WTC11 (cell line): ENCODE results near the gene DLX6. TPM values are rescaled to one million over a fixed set of nuclear protein-coding genes. Genes with fewer than 3 reads are reported as not detected.

Experiments
- ATAC-seq: fragments of 200-7000 bp; cut with Tn5 transposase; 2 replicates; pipeline ENCODE4 v1.10.0; 2021; ENCODE audit warnings: mild to moderate bottlenecking, moderate library complexity
- CTCF ChIA-PET: fragments of 300-600 bp; sonication (Branson Sonifier 250); formaldehyde crosslinking; loops from one replicate; lab custom pipeline; 2021; ENCODE audit warnings: antibody characterized with exemption; lab: Charles Lee
- POLR2A ChIA-PET: fragments of 350-600 bp; sonication (Branson Sonifier 250); formaldehyde crosslinking; loops from one replicate; lab custom pipeline; 2021; ENCODE audit warnings: antibody characterized with exemption; lab: Charles Lee
- DNase-seq: peaks from one replicate; pipeline ENCODE4 v3.0.0; 2021; ENCODE audit warnings: low spot score
- H3K27ac Mint-ChIP-seq: 2 replicates; pipeline ENCODE4 v1.8.0; 2021; ENCODE audit warnings: mixed read lengths
- H3K27me3 Mint-ChIP-seq: 2 replicates; pipeline ENCODE4 v1.8.0; 2021; ENCODE audit warnings: low read depth, mild to moderate bottlenecking, moderate library complexity, mixed read lengths
- H3K36me3 Mint-ChIP-seq: 2 replicates; pipeline ENCODE4 v1.8.0; 2021; ENCODE audit warnings: mixed read lengths
- H3K4me1 Mint-ChIP-seq: 2 replicates; pipeline ENCODE4 v1.8.0; 2022; ENCODE audit warnings: mixed read lengths
- H3K4me3 Mint-ChIP-seq: 2 replicates; pipeline ENCODE4 v1.8.0; 2021; ENCODE audit warnings: mild to moderate bottlenecking, moderate library complexity, mixed read lengths
- H3K9me3 Mint-ChIP-seq: 2 replicates; pipeline ENCODE4 v1.8.0; 2021; ENCODE audit warnings: mixed read lengths
- ARID4B ChIP-seq: sonication (generic); formaldehyde crosslinking; IDR thresholded peaks from 2 replicates; pipeline ENCODE4 v1.8.0; 2023; ENCODE audit warnings: missing genetic modification reagents, mild to moderate bottlenecking, borderline replicate concordance
- ATF6 ChIP-seq: sonication (generic); formaldehyde crosslinking; IDR thresholded peaks from 2 replicates; pipeline ENCODE4 v1.8.1; 2023; ENCODE audit warnings: mild to moderate bottlenecking, missing genetic modification reagents
- E2F1 ChIP-seq: sonication (generic); formaldehyde crosslinking; IDR thresholded peaks from 2 replicates; pipeline ENCODE4 v1.8.0; 2022; ENCODE audit warnings: mild to moderate bottlenecking, missing genetic modification reagents
- JUN ChIP-seq: sonication (generic); formaldehyde crosslinking; IDR thresholded peaks from 2 replicates; pipeline ENCODE4 v1.8.0; 2023; ENCODE audit warnings: mild to moderate bottlenecking, missing genetic modification reagents
- MXD4 ChIP-seq: fragments of 250-450 bp; sonication (Bioruptor Pico); IDR thresholded peaks from 2 replicates; pipeline ENCODE4 v1.8.0; 2021; ENCODE audit warnings: mild to moderate bottlenecking, moderate library complexity, borderline replicate concordance
- MYBL2 ChIP-seq: sonication (generic); formaldehyde crosslinking; IDR thresholded peaks from 2 replicates; pipeline ENCODE4 v1.8.1; 2023; ENCODE audit warnings: mild to moderate bottlenecking, moderate library complexity, missing genetic modification reagents
- NR1H2 ChIP-seq: sonication (generic); formaldehyde crosslinking; IDR thresholded peaks from 2 replicates; pipeline ENCODE4 v1.9.0; 2021; ENCODE audit warnings: mild to moderate bottlenecking, moderate library complexity, missing genetic modification reagents
- NR2C2 ChIP-seq: sonication (generic); formaldehyde crosslinking; IDR thresholded peaks from 2 replicates; pipeline ENCODE4 v1.8.0; 2022; ENCODE audit warnings: mild to moderate bottlenecking, missing genetic modification reagents
- OVOL2 ChIP-seq: fragments of 250-450 bp; sonication (Bioruptor Pico); IDR thresholded peaks from 2 replicates; pipeline ENCODE4 v1.9.0; 2021; ENCODE audit warnings: mild to moderate bottlenecking, borderline replicate concordance
- RELA ChIP-seq: sonication (generic); formaldehyde crosslinking; IDR thresholded peaks from 2 replicates; pipeline ENCODE4 v1.8.1; 2022; ENCODE audit warnings: missing genetic modification reagents, mild to moderate bottlenecking, borderline replicate concordance
- SOX15 ChIP-seq: fragments of 250-450 bp; sonication (Bioruptor Pico); IDR thresholded peaks from 2 replicates; pipeline ENCODE4 v1.9.0; 2021; ENCODE audit warnings: mild to moderate bottlenecking
- TP53 ChIP-seq: sonication (generic); formaldehyde crosslinking; IDR thresholded peaks from 2 replicates; pipeline ENCODE4 v1.8.1; 2023; ENCODE audit warnings: mild to moderate bottlenecking, missing genetic modification reagents
- ZBTB43 ChIP-seq: sonication (generic); formaldehyde crosslinking; IDR thresholded peaks from 2 replicates; pipeline ENCODE4 v1.8.1; 2023; ENCODE audit warnings: mild to moderate bottlenecking, missing genetic modification reagents
- ZNF138 ChIP-seq: sonication (generic); formaldehyde crosslinking; conservative IDR thresholded peaks from 2 replicates; pipeline ENCODE4 v1.8.1; 2022; ENCODE audit warnings: mild to moderate bottlenecking, moderate library complexity, missing genetic modification reagents
- ZNF416 ChIP-seq: fragments of 250-450 bp; sonication (Bioruptor Pico); IDR thresholded peaks from 2 replicates; pipeline ENCODE4 v1.9.0; 2021; ENCODE audit warnings: mild to moderate bottlenecking, inconsistent platforms
- ZNF423 ChIP-seq: fragments of 250-450 bp; sonication (Bioruptor Pico); IDR thresholded peaks from 2 replicates; pipeline ENCODE4 v2.1.2; 2022; ENCODE audit warnings: mild to moderate bottlenecking, moderate library complexity
- ZNF512 ChIP-seq: sonication (generic); formaldehyde crosslinking; IDR thresholded peaks from 2 replicates; pipeline ENCODE4 v1.8.1; 2022; ENCODE audit warnings: missing genetic modification reagents, borderline replicate concordance
- ZNF532 ChIP-seq: fragments of 250-450 bp; sonication (Bioruptor Pico); IDR thresholded peaks from 2 replicates; pipeline ENCODE4 v1.9.0; 2021; ENCODE audit warnings: mild to moderate bottlenecking, borderline replicate concordance
- total RNA-seq: library from RNA; stranded (reverse); gene quantifications from 3 replicates; pipeline ENCODE4 v1.2.3, GENCODE V29; 2021

The DLX6 gene
- total RNA-seq, 1 experiment from 2014 or later: 0.09 TPM

GRCh38 chr7:97018126-97018601 lies 12.8 kb downstream of the DLX6 start:
- Mint-ChIP-seq H3K4me3 (peak overlapping the region; percentile 65), H3K27ac (no peak overlapping the region), H3K36me3 (no peaks in the 10 kb centered on the region), H3K27me3 (peaks cover 100% of the 10 kb centered on the region), H3K4me1 (peaks cover 63% of the 10 kb centered on the region), H3K9me3 (no peaks in the 10 kb centered on the region)
- no peak for ATAC-seq
- DNase-seq: no peak
- ChIA-PET POLR2A (interaction anchor here (0.6 kb wide), 1 partner anchor 29 kb away, joined by 4 read pairs; no protein-coding TSS in a partner anchor), CTCF (interaction anchor here (2.1 to 2.6 kb wide), 2 partner anchors 9 to 12 kb away, joined by 5 to 49 read pairs; no protein-coding TSS in a partner anchor)
- TF ChIP-seq ZNF512 (CRISPR knock-in tag) (no peak), NR1H2 (CRISPR knock-in tag) (no peak), ZNF532 (CRISPR knock-in tag) (no peak), MXD4 (CRISPR knock-in tag) (no peak), TP53 (no peak), JUN (CRISPR knock-in tag) (no peak), ZNF423 (CRISPR knock-in tag) (no peak), ZNF416 (no peak), ATF6 (CRISPR knock-in tag) (no peak), ZBTB43 (CRISPR knock-in tag) (no peak), MYBL2 (no peak), RELA (CRISPR knock-in tag) (no peak), ZNF138 (CRISPR knock-in tag) (no peak), OVOL2 (CRISPR knock-in tag) (no peak), E2F1 (CRISPR knock-in tag) (no peak), SOX15 (CRISPR knock-in tag) (no peak), NR2C2 (CRISPR knock-in tag) (no peak), ARID4B (CRISPR knock-in tag) (no peak)
